NOMO-1 treated with dmso at 0.1 percent for 144 hours (cell line): ENCODE measurements around the gene TMEM130.
"Not testable (repeated sequence)": the region's sequence is repeated elsewhere in the genome, so short reads cannot be mapped to it uniquely, and the experiment has no call there.

Experiments
- DNase-seq: peaks from one replicate; lab custom pipeline; 2025; ENCODE audit not compliant: unreplicated experiment; lab: John Stamatoyannopoulos, UW

TMEM130 gene

GRCh38 chr7:98842552-98842951, 27.3 kb downstream of the TMEM130 start:
- not testable (repeated sequence) for DNase-seq

DNA sequence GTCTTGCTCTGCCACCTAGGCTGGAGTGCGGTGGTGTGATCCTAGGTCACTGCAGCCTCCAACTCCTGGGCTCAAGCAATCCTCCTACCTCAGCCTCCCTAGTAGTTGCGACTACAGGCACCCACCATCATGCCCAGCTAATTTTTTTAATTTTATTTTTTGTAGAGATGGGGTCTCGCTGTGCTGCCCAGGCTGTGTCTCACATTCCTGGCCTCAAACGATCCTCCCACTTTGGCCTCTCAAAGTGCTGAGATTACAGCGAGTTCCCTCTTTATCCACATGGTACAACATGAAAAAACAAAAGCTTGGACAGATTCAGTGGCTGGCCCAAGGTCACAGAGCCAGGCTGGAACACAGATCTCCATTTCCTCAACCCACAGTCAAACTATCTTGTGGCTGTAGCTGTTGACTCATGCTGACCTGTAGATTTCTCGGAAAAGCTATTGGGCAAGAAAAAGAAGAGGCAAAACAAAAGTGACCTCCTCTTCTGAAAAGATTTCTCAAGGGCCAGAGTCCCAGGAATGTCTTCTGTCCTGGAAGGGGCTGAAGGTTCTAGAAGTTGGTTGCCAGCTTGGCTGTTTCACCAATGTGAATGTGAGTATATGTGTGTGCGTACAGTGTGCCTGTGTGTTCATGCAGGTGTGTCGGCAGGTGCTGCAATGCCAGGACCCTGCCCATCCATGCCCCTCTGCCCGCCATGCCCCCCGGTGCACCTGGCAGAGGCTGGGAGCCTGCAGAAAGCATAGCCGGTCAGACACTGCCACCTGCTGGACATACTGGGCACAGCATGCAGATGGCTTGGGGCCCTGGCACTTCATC, 28.4 kb downstream of the TMEM130 start:
- no peak for DNase-seq

- no peak for DNase-seq
Observed at GRCh38 chr7:98840722-98841121, 29.1 kb downstream of the TMEM130 start.

DNA sequence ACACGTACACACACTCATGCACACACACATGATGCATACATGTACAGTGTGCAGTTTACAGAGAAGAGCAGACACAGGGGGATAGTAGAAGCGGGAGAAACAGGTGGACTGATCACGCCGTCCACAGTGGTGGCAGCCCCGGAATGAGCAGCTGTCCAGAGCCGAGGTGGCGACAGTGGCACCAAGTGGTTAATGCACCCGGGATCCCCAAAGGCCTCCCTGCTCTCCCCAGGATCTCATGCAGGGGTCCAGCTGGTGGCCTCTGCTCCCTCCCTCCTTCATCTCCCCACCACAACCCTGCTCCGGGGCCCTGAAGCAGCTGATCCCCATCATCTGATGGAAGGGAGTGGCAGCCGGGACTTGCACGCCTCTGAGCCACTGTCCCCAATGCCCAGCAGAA, 29.7 kb downstream of the TMEM130 start:
- no peak for DNase-seq

DNA sequence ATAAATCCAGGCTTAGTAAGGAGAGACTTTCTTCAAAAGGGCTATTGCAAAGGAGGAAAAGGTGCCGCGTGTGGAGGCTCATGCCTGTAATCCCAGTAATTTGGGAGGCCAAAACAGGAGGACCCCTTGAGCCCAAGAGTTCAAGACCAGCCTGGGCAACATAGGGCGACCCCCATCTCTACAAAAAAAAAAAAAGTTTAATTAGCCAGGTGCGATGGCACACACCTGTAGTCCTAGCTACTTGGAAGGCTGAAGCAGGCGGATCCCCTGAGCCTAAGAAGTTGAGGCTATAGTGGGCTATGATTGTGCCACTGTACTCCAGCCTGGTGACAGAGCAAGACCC, 32.2 kb downstream of the TMEM130 start:
- no peak for DNase-seq

- peak; percentile 35 for DNase-seq
Observed at GRCh38 chr7:98836811-98837629, 32.8 kb downstream of the TMEM130 start.

- DNase-seq = no peak
Observed at GRCh38 chr7:98834949-98835348, 34.9 kb downstream of the TMEM130 start.

GRCh38 chr7:98833022-98833421, 36.8 kb downstream of the TMEM130 start:
- DNase-seq = no peak

- no peak for DNase-seq
Observed at GRCh38 chr7:98831641-98832221, 38.1 kb downstream of the TMEM130 start.

DNA sequence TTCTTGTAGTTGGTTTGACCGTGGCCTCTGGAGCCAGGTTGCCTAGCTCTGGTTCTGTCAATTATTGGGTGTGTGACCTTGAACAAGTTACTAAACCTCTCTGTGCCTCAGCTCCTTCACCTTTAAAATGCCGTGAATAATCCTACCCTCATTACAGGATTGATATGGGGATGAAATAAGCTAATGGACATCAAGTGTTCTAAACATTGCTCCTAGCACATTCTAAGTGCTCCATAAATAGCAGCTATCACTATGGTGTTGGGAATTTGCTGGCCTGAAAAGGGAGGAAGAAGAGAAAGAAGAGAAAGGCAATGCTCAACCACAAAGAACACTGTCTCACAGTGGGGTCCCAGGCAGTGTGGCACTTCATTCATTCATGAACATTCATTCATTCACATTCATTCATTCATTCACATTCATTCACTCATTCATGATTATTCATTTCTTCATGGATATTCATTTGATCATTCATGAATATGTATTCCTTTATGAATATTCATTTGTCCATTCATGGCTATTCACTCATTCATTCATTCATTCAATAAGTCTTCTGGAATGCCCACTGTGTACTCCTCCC, 38.8 kb downstream of the TMEM130 start:
- DNase-seq = no peak

DNA sequence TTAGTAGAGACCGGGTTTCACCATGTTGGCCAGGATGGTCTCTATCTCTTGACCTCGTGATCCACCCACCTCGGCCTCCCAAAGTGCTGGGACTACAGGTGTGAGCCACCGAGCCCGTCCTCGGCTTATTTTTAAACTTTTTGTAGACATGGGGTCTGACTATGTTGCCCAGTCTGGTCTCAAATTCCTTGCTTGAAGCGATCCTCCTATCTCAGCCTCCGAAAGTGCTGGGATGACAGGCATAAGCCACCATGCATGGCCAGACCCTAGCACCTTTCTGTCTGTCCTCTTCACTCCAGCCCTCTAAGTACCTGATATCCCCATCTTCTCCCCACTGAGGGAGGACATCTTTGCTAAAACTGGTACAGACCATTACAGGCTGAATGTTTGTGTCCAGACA, 41.4 kb downstream of the TMEM130 start:
- no peak for DNase-seq

DNA sequence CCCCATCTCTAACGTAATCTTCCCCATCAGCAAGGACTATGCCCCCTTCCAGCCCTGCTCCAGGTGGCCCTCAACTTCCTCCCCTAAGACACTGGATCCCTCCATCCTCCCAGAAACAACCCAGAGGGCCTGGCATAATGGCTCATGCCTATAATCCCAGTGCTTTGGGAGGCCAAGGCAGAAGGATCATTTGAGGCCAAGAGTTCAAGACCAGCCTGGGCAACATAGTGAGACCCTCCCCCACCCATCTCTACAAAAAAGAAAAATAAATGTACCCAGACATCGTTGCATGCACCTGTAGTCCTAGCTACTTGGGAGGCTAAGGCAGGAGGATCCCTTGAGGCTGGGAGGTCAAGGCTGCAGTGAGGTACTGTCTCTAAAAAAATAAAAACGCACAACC, 42.6 kb downstream of the TMEM130 start:
- no peak for DNase-seq

DNA sequence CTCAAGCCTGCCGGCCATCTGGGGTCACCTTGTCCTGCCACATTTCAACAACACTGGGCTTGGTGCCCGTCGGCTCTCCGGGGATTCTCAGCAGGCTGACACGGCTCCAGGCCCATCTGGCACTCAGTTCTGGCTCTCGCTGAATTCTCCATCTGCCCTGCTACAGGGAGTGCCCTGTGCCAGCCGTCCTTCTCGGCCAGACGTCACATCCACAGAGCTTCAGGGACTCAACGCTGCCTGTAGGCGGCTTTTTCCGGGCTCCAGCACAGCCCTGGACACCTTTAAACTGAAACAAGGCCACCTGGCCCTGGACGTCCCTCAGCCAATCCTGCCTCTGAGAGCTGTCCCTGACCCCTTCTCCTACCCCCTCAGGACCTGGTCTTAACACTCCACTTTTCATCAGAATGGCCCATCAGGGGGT, 43.0 kb downstream of the TMEM130 start:
- DNase-seq = no peak

DNA sequence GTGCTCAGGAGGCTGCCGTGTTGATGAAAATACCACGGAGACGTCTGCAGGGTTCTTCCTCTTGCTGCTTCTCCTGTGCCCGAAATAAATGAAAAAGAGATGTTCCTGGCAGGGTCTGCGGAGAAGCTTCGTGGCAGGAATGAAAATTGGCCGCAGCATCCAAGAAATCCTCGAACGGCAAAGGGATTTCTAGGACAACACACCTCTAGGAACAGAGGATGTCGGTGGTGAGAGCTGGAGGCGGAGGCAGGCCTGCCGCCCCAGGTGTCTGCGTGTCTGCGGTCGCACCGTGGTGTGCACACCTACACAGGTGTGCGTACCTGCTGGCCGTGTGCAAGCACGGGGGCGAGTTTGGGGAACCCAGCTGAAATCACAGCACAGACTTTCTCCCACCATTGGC, 43.4 kb downstream of the TMEM130 start:
- no peak for DNase-seq

DNA sequence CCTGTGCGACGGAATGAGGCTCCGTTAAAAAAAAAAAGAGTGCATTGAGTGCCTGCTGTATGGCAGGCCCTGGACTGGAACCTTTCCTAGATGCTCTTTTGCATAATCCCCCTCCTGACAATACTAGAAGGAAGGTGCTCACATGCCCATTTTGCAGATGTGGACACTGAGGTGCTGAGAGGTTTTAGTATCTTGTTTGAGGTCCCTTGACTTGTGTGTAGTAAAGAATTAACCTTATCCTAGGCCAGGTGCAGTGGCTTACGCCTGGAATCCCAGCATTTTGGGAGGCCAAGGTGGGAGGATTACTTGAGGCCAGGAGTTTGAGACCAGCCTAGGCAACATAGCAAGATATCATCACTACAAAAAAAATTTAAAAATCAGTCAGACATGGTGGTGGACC, 46.6 kb downstream of the TMEM130 start:
- no peak for DNase-seq

- DNase-seq = no peak
Observed at GRCh38 chr7:98821348-98821747, 48.5 kb downstream of the TMEM130 start.

DNA sequence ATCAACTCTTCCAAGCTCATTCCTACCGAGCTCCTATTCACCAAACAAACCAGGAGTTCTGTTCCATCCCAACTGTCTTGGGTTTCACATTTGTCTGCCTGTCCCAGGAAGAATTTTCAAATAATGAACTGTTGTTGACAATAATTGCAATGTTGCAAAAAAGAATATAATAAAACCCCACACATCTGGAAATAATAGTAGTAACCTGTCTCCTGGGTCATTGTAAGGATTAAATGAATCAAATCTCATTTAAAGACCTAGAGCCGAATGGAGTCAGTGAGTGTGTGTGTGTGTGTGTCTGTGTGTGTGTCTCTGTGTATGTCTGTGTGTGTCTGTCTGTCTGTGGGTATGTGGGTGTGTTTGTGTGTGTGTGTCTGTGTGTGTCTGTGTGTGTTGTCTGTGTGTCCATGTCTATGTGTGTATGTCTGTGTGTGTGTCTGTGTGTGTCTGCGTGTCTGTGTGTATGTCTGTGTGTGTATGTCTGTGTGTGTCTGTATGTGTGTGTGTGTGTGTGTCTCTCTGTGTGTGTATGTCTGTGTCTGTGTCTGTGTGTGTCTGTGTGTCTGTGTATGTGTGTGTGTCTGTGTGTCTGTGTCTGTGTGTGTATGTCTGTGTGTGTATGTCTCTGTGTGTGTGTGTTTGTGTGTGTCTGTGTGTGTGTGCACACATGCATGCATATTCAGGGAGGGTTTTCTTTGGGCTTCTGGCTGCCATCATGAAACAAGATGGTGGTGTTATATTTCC, 52.7 kb downstream of the TMEM130 start:
- no peak for DNase-seq

DNA sequence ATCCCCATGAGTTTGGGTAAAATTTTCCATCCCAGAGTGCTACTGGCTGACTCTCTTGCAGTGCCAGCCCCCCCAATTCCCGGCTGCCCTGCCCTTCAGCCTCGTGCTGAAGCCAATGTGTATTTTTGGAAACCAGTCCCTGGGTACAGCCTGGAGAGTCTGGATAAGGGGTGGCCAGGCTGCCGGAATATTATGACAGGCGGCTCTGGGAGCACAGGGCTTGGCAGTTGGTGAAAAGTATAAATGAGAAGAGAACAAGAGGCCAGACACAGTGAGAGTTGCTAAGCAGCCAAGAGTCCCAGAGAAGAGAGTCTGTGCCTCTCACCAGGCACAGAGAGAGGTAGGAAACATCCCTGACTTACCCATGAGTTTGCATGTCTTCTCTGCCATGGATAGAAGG, 53.6 kb downstream of the TMEM130 start:
- no peak for DNase-seq

GRCh38 chr7:98815313-98815712, 54.5 kb downstream of the TMEM130 start:
- no peak for DNase-seq

GRCh38 chr7:98811299-98811698, 58.5 kb downstream of the TMEM130 start:
- DNase-seq = no peak
